Keratinocyte (primary cell): ENCODE data around the gene GRHPR. TPM values are rescaled to one million over a fixed set of nuclear protein-coding genes. Genes with fewer than 3 reads are reported as not detected.

Experiments
- DNase-seq: peaks from one replicate; pipeline ENCODE4 v3.0.0-alpha.2; 2011; ENCODE audit warnings: low read depth, missing footprints, low spot score
- FAIRE-seq: peaks from 2 replicates; lab custom pipeline; 2011; peaks lifted over from hg19 to GRCh38; lab: Jason Lieb, UNC
- H2AFZ ChIP-seq: 2 replicates; pipeline ENCODE4 v1.6.0; 2012; ENCODE audit warnings: low read length, control low read depth, inconsistent platforms; ENCODE audit not compliant: control insufficient read depth
- H3K27ac ChIP-seq: 2 replicates; pipeline ENCODE4 v1.5.1; 2011; ENCODE audit warnings: low read length; ENCODE audit not compliant: control insufficient read depth, insufficient read depth
- H3K27me3 ChIP-seq: 3 replicates; pipeline ENCODE4 v1.6.0; 2011; ENCODE audit warnings: low read length; ENCODE audit not compliant: control insufficient read depth, insufficient read depth; ENCODE audit errors: extremely low read depth
- H3K36me3 ChIP-seq, 2 experiments: 2 replicates in 1 of 2; 3 replicates in 1 of 2; pipeline ENCODE4 v1.5.1; 2011; ENCODE audit warnings: low read length in 2 of 2, mild to moderate bottlenecking in 1 of 2; ENCODE audit not compliant: control insufficient read depth in 2 of 2, insufficient read depth in 2 of 2; ENCODE audit errors: extremely low read depth in 1 of 2
- H3K4me1 ChIP-seq: 3 replicates; pipeline ENCODE4 v1.5.1; 2011; ENCODE audit warnings: low read length; ENCODE audit not compliant: control insufficient read depth, insufficient read depth; ENCODE audit errors: extremely low read depth
- H3K4me2 ChIP-seq: 3 replicates; pipeline ENCODE4 v1.6.0; 2011; ENCODE audit warnings: low read depth, low read length; ENCODE audit not compliant: control insufficient read depth, insufficient read depth; ENCODE audit errors: extremely low read depth
- H3K4me3 ChIP-seq, 3 experiments: fragments of 200-600 bp in 1 of 3; sonication (generic) in 1 of 3; 2 replicates in 2 of 3; 3 replicates in 1 of 3; pipeline ENCODE4 v1.5.1; 2011 to 2016; ENCODE audit warnings: low read length in 3 of 3, mild to moderate bottlenecking in 3 of 3, control low read depth in 2 of 3, inconsistent platforms in 1 of 3, low read depth in 1 of 3, mixed read lengths in 1 of 3, mixed run types in 1 of 3, moderate library complexity in 1 of 3; ENCODE audit not compliant: control insufficient read depth in 2 of 3, insufficient read depth in 2 of 3; ENCODE audit errors: extremely low read depth in 1 of 3
- H3K79me2 ChIP-seq: 2 replicates; pipeline ENCODE4 v1.6.0; 2012; ENCODE audit warnings: low read length; ENCODE audit not compliant: control insufficient read depth, insufficient read depth
- H3K9ac ChIP-seq: 3 replicates; pipeline ENCODE4 v1.6.0; 2011; ENCODE audit warnings: low read length; ENCODE audit not compliant: control insufficient read depth, insufficient read depth; ENCODE audit errors: extremely low read depth
- H3K9me1 ChIP-seq: 3 replicates; pipeline ENCODE4 v1.6.0; 2011; ENCODE audit warnings: low read length; ENCODE audit not compliant: control insufficient read depth, insufficient read depth; ENCODE audit errors: extremely low read depth
- H3K9me3 ChIP-seq: 2 replicates; pipeline ENCODE4 v1.5.1; 2012; ENCODE audit warnings: low read depth, low read length; ENCODE audit not compliant: control insufficient read depth
- H4K20me1 ChIP-seq: 3 replicates; pipeline ENCODE4 v1.6.0; 2011; ENCODE audit warnings: low read length; ENCODE audit not compliant: control insufficient read depth, insufficient read depth; ENCODE audit errors: extremely low read depth
- EZH2 ChIP-seq: IDR thresholded peaks from one replicate; pipeline ENCODE4 v1.6.1; 2012; ENCODE audit warnings: inconsistent platforms, mild to moderate bottlenecking, low read length, moderate library complexity
- dilution Hi-C: fragments of 300-500 bp; cut with MboI; formaldehyde crosslinking; loops from one replicate; pipeline ENCODE4 v1.7.0; 2020; ENCODE audit warnings: low sequenced_read_pairs; ENCODE audit not compliant: extremely low pct_ligation_motif_present
- polyA minus RNA-seq, 3 experiments: library from RNA; depleted of rRNA, polyadenylated mRNA; stranded (reverse); fragments of >200 nt; gene quantifications; 1 replicate in 1 of 3; 2 replicates in 1 of 3; 3 replicates in 1 of 3; pipeline ENCODE4 v1.2.3, GENCODE V29; 2011
- polyA plus RNA-seq, 5 experiments: library from polyadenylated mRNA; depleted of rRNA in 3 of 5; stranded (reverse) in 3 of 5; stranded (forward) in 1 of 5; unstranded in 1 of 5; fragments of >200 nt; gene quantifications; 1 replicate in 1 of 5; 2 replicates in 3 of 5; 3 replicates in 1 of 5; pipeline versions ENCODE4 v1.2.1 to v1.2.3, GENCODE V29; 2011 to 2012; ENCODE audit warnings: missing spikeins in 2 of 5, low read depth in 1 of 5, low replicate concordance in 1 of 5
- TF ChIP-seq, protein P1 (sequence below), 3 experiments: IDR thresholded peaks in 1 of 3; conservative IDR thresholded peaks in 1 of 3; optimal IDR thresholded peaks in 1 of 3; 2 replicates in 2 of 3; 3 replicates in 1 of 3; pipeline versions ENCODE3 to v1.5.1; 2011; ENCODE audit warnings: low read length in 3 of 3, mild to moderate bottlenecking in 3 of 3, moderate library complexity in 2 of 3, control low read depth in 1 of 3, inconsistent platforms in 1 of 3; ENCODE audit not compliant: insufficient read depth in 2 of 3; ENCODE audit errors: extremely low read depth in 1 of 3

Gene GRHPR
- 116 to 173 TPM (median 130 TPM) in 3 replicates for polyA plus RNA-seq
- polyA plus RNA-seq (2011; ENCODE audit: low read depth) = 61.1 TPM
- 97.8 and 143 TPM in 2 replicates for polyA plus RNA-seq (2011; cell fraction: cytosol; rRNA removed)
- polyA plus RNA-seq (2011; cell fraction: nucleus; rRNA removed) = 123 and 141 TPM in 2 replicates
- polyA plus RNA-seq (2012; ENCODE audit: low replicate concordance) = 77.0 and 120 TPM in 2 replicates
- 69.6 to 160 TPM (median 131 TPM) in 3 replicates for polyA minus RNA-seq
- 83.5 TPM for polyA minus RNA-seq (2011; cell fraction: cytosol; rRNA and poly(A)+ RNA removed)
- 41.9 and 43.0 TPM in 2 replicates for polyA minus RNA-seq (2011; cell fraction: nucleus; rRNA and poly(A)+ RNA removed)

DNA sequence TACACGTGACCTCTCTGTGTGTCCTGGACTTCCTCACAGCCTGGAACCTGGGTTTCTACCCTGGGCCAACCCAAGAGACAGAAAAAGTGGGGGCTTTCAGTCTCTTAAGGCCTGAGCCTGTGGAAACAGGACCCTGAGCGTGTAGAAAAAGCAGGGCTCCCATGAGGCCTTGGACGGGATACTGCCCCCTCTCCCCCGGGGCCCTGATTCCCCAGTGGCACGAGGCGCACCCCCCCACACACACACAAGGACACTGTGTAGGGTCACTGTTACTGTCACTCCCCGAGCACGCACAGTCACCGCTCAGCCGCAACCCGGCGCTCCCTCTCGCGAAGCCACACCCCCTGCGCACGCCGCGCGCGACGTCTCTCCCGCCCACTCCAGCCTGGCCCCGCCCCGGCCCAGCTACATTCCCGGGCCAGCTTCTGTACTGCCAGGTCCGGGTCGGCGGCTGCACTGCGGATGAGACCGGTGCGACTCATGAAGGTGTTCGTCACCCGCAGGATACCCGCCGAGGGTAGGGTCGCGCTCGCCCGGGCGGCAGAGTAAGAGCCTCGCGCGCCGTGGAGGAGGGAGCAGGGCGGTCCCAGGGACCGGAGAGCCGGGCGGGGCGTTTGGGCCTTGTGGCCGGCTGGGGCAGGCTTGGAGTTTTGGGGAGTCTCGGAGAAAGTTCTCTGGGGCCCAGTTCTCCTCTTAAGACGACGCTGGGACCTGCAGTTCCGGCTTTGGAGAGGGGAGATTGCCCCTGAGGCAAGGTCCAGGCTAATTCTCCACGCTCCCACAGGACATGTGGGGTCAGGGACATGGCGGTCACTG is at the start of gene GRHPR:
TSS of gene GRHPR (plus strand) at position 408 of the 816 bp plus-strand sequence. CDS start at position 463, 55 bp downstream.
- Histone ChIP-seq H3K9me3 (no peaks in the 10 kb centered on the region), H3K27ac (peak within 1 kb of the TSS; percentile 91), H2AFZ (peak within 1 kb of the TSS; percentile 90), H3K27me3 (no peaks in the 10 kb centered on the region), H3K4me1 (peaks cover 47% of the 10 kb centered on the region), H3K36me3 (peaks cover 15 to 21% of the 10 kb centered on the region in 2 experiments), H3K9me1 (no peaks in the 10 kb centered on the region), H3K4me2 (peak within 1 kb of the TSS; percentile 84), H3K4me3 (peak within 1 kb of the TSS; percentile 90 to 96 (median 92)), H4K20me1 (no peaks in the 10 kb centered on the region), H3K9ac (peak within 1 kb of the TSS; percentile 98), H3K79me2 (peaks cover 36% of the 10 kb centered on the region)
- TF ChIP-seq, protein P1, sequence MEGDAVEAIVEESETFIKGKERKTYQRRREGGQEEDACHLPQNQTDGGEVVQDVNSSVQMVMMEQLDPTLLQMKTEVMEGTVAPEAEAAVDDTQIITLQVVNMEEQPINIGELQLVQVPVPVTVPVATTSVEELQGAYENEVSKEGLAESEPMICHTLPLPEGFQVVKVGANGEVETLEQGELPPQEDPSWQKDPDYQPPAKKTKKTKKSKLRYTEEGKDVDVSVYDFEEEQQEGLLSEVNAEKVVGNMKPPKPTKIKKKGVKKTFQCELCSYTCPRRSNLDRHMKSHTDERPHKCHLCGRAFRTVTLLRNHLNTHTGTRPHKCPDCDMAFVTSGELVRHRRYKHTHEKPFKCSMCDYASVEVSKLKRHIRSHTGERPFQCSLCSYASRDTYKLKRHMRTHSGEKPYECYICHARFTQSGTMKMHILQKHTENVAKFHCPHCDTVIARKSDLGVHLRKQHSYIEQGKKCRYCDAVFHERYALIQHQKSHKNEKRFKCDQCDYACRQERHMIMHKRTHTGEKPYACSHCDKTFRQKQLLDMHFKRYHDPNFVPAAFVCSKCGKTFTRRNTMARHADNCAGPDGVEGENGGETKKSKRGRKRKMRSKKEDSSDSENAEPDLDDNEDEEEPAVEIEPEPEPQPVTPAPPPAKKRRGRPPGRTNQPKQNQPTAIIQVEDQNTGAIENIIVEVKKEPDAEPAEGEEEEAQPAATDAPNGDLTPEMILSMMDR (optimal IDR thresholded peaks at IDR 0.05 in 1 of 3, IDR thresholded peaks at IDR 0.05 in 1 of 3, conservative IDR thresholded peaks at IDR 0.05 in 1 of 3; ENCODE audit: extremely low read depth in 1 of 3, insufficient read depth in 2 of 3, low read length in 3 of 3) = no peak
- TF ChIP-seq EZH2 = no peak
- dilution Hi-C loops = loop anchor here (25.0 kb wide), 1 partner anchor 110 kb away; no protein-coding TSS in a partner anchor
- FAIRE-seq (no peak), DNase-seq (peak; percentile 54)

DNA sequence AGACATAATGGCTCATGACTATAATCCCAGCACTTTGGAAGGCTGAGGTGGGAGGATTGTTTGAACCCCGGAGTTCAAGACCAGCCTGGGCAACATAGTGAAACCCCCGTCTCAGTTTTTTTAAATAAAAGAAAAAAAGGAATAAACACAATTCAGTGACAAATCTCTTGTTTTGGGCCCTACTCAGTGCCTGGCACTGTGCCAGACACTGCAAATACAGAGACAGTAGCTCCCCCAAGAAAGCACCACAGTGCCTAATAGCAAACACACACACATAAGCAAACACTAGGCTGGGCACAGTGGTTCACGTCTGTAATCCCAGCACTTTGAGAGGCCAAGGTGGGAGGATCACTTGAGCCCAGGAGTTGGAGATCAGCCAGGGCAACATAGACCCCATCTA is 49.7 kb upstream of the GRHPR start:
- no peaks in the 10 kb centered on the region for H4K20me1 ChIP-seq
- H3K36me3 ChIP-seq = no peaks in the 10 kb centered on the region
- no peaks in the 10 kb centered on the region for H3K27me3 ChIP-seq
- H3K27ac ChIP-seq = no peak overlapping the region
- no peak overlapping the region for H2AFZ ChIP-seq
- no peak overlapping the region for H3K9ac ChIP-seq
- no peak overlapping the region for H3K4me2 ChIP-seq
- TF ChIP-seq, protein P1 (optimal IDR thresholded peaks at IDR 0.05 in 1 of 3, IDR thresholded peaks at IDR 0.05 in 1 of 3, conservative IDR thresholded peaks at IDR 0.05 in 1 of 3; ENCODE audit: extremely low read depth in 1 of 3, insufficient read depth in 2 of 3, low read length in 3 of 3) = no peak
- no peak for TF ChIP-seq EZH2
- H3K4me3 ChIP-seq = no peak overlapping the region
- no peak for DNase-seq
- no peaks in the 10 kb centered on the region for H3K9me1 ChIP-seq
- no peaks in the 10 kb centered on the region for H3K4me1 ChIP-seq
- no peak for FAIRE-seq
- dilution Hi-C loops = no loop called here
- H3K79me2 ChIP-seq = no peaks in the 10 kb centered on the region
- no peaks in the 10 kb centered on the region for H3K9me3 ChIP-seq
